CD4-positive, alpha-beta T cell treated with Interleukin-6 at 100 ng/mL for 8 hours (primary cell): ENCODE results near the gene SBNO2.

Source experiments
- DNase-seq: peaks from one replicate; pipeline ENCODE4 v3.0.0-alpha.2; 2020; ENCODE audit warnings: mixed read lengths, low spot score

The SBNO2 gene

DNA sequence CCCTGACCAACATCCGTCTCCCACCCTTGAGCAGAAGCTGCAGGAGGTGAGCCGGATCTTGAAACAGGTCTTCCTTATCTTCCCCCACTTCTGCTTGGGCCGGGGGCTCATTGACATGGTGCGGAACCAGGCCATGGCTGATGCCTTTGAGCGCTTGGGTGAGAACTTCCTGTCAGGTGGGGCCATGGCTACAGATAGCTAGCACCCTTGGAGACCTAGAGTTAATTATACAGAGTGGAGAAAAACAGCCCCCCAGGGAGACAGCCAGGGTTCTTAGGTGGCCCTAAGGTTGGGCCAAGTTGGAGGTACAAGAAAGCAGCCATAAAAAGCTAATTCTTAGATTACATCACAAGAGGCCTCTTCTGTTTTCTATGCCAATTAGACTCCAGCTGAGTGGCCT, 116.0 kb downstream of the SBNO2 start:
- DNase-seq, result no peak
